ENCODE data around the gene ANO9. TPM values are rescaled to one million over a fixed set of nuclear protein-coding genes. Genes with fewer than 3 reads are reported as not detected.

Gene ANO9
- total RNA-seq, 1 donor from 2014 or later, result not detected

DNA sequence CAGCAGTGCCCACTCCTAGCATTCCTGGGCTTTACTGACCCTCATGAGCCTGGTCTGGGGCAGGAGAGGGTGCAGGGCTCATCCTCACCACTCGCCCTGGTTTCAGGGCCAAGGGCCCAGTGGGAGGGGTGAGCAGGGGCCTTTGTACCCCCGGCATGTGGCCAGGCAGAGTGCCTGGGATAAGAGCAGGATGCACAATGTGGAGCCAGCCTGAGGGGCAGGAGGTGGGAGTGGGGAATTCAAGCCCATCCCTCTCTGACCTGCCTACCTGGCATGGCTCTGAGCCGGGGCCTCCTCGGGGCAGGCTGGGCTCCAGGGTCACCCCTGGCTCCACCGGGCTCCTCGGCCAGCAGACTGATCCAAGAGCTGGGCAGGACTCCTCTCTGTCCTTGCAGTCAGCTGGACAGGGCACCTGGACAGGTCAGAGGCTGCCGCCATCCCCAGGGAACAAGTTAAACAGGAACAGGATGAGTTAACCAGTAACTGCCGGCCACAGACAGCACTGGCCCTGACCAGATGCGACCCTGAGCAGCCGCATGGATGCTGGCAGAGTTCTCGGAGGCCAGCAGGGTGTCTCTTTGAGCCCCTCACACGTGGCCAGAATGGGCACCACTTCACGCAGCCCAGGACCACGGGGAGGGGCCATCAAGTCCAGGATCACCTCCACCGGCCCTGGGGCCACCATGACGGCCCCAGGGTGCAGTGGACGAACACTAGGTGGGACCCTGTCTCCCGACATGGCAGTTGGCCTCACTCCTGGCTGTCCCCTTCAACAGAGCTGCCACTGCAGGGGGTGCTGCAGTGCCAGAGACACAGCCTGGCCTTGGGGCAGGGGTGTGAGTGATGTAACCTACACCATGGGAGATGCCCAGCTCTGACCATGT is 32.0 kb downstream of the ANO9 start:
- Histone ChIP-seq H3K4me1 (ENCODE audit: control insufficient read depth in 3 of 3, insufficient read depth in 3 of 3, low read length in 3 of 3) (peaks cover 4 to 21% (median 6%) of the 10 kb centered on the region in 3 donors), H3K36me3 (ENCODE audit: control insufficient read depth in 3 of 3, insufficient read depth in 3 of 3, low read length in 3 of 3) (no peaks in the 10 kb centered on the region), H3K27me3 (ENCODE audit: control insufficient read depth in 3 of 3, insufficient read depth in 3 of 3, low read length in 3 of 3) (peaks cover 15 to 37% (median 26%) of the 10 kb centered on the region in 3 donors), H3K4me3 (ENCODE audit: low read length in 3 of 3) (no peak overlapping the region), H3K27ac (ENCODE audit: low read depth, low read length) (no peak overlapping the region), H3K9ac (ENCODE audit: low read depth in 1 of 3, low read length in 3 of 3) (no peak overlapping the region), H3K9me3 (ENCODE audit: control insufficient read depth in 3 of 3, low read length in 3 of 3) (no peaks in the 10 kb centered on the region)

DNA sequence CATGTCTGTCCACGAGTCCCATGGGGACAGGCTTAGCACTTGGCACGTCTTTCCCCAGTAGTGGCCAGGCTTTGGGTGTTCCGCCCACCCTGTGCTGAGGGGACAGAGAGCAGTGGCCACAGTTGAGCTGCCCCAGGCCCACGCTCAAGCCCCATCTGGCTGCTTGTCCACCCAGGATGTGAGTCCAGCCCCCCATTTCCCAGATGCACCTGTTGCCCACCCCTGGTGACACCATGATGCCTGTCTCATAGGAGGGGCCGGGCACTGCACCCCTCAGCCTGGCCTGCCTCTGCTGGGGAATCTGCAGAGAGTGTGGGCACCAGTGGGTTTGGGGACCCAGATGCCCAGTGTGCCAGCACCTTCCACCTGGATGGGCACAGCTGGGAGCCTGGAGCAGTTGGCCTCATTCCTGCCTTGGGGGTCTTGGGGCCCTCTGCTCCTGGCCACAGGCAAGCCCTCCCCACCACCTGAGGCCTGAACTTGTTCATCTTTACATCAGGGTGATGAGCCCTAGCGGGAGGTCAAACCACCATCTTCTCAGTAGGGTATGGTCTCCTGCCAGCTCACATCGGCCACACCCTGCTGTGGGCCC is 32.7 kb downstream of the ANO9 start:
- peaks cover 8 to 31% (median 21%) of the 10 kb centered on the region in 3 donors for H3K27me3 ChIP-seq (ENCODE audit: control insufficient read depth in 3 of 3, insufficient read depth in 3 of 3, low read length in 3 of 3)
- no peaks in the 10 kb centered on the region for H3K36me3 ChIP-seq (ENCODE audit: control insufficient read depth in 3 of 3, insufficient read depth in 3 of 3, low read length in 3 of 3)
- no peak overlapping the region for H3K4me3 ChIP-seq (ENCODE audit: low read length in 3 of 3)
- no peaks in the 10 kb centered on the region for H3K9me3 ChIP-seq (ENCODE audit: control insufficient read depth in 3 of 3, low read length in 3 of 3)
- H3K9ac ChIP-seq (ENCODE audit: low read depth in 1 of 3, low read length in 3 of 3), result no peak overlapping the region
- H3K4me1 ChIP-seq (ENCODE audit: control insufficient read depth in 3 of 3, insufficient read depth in 3 of 3, low read length in 3 of 3), result peaks cover 4 to 17% (median 6%) of the 10 kb centered on the region in 3 donors
- no peak overlapping the region for H3K27ac ChIP-seq (ENCODE audit: low read depth, low read length)

DNA sequence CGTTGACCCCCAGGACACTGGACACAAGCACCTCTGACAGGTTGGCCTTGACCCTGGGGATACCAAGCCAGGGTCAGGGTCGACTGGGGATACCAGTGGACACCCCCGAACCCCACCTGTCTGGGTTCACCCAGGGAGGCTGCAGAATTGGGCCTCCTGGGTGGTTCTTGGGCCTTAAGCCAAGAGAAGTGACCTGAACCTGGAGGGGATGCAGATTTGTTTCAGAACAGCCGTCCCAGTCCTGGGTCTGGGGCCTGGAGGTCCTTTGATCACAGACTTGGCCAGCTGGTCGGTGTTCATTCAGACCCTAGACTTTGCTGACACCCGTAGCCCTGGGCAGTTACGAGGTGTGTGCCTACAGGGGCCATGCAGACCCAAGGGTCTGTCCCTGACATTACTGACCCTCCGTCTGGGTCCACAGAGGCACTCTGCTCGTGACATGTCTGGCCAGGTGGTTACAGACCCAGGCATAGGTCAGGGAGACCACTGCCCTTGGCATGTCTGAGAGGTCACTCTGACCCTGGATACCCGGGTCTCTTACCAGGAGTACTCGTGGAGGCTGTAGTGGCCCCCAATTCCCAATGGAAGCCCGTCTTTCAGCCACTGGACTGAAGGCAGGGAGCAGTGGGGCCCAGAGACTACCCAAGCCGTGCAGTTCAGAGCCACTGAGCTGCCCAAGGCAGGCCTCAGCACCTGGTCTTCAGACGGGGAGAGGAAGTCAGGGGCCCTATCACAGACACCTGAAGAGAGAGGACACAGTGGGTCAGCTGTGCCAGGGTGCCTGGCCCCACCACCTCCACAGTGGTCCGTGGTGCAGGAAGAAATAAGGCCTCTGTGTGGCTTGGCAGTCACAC is 33.4 kb downstream of the ANO9 start:
- no peak overlapping the region for H3K9ac ChIP-seq (ENCODE audit: low read depth in 1 of 3, low read length in 3 of 3)
- H3K27ac ChIP-seq (ENCODE audit: low read depth, low read length), result no peak overlapping the region
- H3K9me3 ChIP-seq (ENCODE audit: control insufficient read depth in 3 of 3, low read length in 3 of 3), result no peaks in the 10 kb centered on the region
- no peaks in the 10 kb centered on the region for H3K36me3 ChIP-seq (ENCODE audit: control insufficient read depth in 3 of 3, insufficient read depth in 3 of 3, low read length in 3 of 3)
- H3K4me3 ChIP-seq (ENCODE audit: low read length in 3 of 3), result no peak overlapping the region
- H3K27me3 ChIP-seq (ENCODE audit: control insufficient read depth in 3 of 3, insufficient read depth in 3 of 3, low read length in 3 of 3), result peaks cover 7 to 31% (median 21%) of the 10 kb centered on the region in 3 donors
- H3K4me1 ChIP-seq (ENCODE audit: control insufficient read depth in 3 of 3, insufficient read depth in 3 of 3, low read length in 3 of 3), result peaks cover 3 to 17% (median 6%) of the 10 kb centered on the region in 3 donors

DNA sequence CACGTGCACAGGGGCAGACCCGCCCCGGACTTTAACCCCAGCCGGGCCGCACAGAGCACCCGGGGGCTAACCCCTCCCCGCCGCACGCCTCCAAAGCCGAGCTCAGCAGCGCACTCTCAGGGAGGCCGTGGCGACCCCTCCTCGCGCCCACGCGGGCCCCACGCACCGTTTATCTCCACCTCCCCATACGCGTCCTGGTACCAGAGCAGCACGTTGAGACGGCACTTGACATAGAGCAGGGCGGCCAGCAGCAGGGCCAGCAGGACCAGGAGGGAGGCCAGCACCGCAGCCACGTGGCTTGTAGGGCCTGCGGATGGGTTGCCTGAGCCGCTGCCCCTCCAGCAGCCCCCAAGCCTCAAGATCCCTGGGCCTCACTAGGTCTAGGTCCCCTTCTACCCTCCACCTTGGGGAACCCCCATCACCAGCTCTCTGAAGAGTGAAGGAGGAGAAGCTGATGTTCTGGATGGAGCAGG is 34.1 kb downstream of the ANO9 start:
- peaks cover 7 to 31% (median 21%) of the 10 kb centered on the region in 3 donors for H3K27me3 ChIP-seq (ENCODE audit: control insufficient read depth in 3 of 3, insufficient read depth in 3 of 3, low read length in 3 of 3)
- H3K36me3 ChIP-seq (ENCODE audit: control insufficient read depth in 3 of 3, insufficient read depth in 3 of 3, low read length in 3 of 3), result no peaks in the 10 kb centered on the region
- peak overlapping the region in 1 of 3 donors; percentile 49 for H3K4me3 ChIP-seq (ENCODE audit: low read length in 3 of 3)
- peaks cover 0 to 13% (median 6%) of the 10 kb centered on the region in 3 donors for H3K4me1 ChIP-seq (ENCODE audit: control insufficient read depth in 3 of 3, insufficient read depth in 3 of 3, low read length in 3 of 3)
- H3K27ac ChIP-seq (ENCODE audit: low read depth, low read length), result no peak overlapping the region
- no peaks in the 10 kb centered on the region for H3K9me3 ChIP-seq (ENCODE audit: control insufficient read depth in 3 of 3, low read length in 3 of 3)
- H3K9ac ChIP-seq (ENCODE audit: low read depth in 1 of 3, low read length in 3 of 3), result no peak overlapping the region

DNA sequence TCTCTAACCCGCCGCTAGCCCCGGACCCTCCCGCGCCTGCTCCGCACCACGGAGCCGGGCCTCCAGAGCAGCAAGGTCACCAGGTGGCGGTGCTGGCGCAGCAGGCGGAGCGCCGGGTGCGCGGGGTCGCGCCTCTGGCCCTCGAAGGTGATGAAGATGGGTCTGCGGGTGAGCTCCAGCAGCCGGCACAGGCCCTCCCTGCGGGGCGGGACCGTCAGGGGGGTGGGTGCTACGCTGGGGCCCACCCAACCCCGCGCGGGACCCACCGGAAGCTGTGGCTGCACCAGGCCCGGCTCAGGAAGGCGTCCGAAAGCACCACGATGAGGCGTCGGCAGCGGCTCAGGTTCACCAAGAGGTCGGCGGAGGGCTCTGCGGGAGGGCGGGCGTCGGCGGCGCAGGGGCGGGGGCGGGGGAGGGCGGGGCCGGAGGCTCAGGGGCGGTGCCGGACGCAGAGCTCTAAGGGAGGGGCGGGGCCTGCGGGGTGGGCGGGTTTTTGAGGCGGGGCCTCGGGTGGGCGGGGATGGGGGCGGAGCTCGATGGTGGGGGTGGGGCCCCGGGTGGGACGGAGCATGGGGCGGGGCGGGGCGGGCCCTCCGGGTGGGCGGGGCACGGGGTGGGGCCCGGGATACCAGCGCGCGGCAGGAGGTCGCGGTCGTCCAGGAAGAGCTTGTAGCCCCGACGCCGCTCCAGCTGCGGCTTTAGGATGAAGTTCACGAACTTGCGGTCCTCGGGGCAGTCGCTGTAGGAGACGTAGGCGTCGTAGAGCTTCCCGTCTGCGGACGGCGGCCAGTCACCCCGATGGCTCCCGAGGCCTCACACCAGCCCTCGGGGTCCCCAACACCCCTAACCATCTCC is 34.8 kb downstream of the ANO9 start:
- Histone ChIP-seq H3K4me1 (ENCODE audit: control insufficient read depth in 3 of 3, insufficient read depth in 3 of 3, low read length in 3 of 3) (peaks cover 0 to 13% (median 6%) of the 10 kb centered on the region in 3 donors), H3K4me3 (ENCODE audit: low read length in 3 of 3) (peak overlapping the region; percentile 43 to 73 (median 63)), H3K9ac (ENCODE audit: low read depth in 1 of 3, low read length in 3 of 3) (peak overlapping the region in 2 of 3 donors; percentile 38 to 68), H3K36me3 (ENCODE audit: control insufficient read depth in 3 of 3, insufficient read depth in 3 of 3, low read length in 3 of 3) (no peaks in the 10 kb centered on the region), H3K27me3 (ENCODE audit: control insufficient read depth in 3 of 3, insufficient read depth in 3 of 3, low read length in 3 of 3) (peaks cover 7 to 31% (median 21%) of the 10 kb centered on the region in 3 donors), H3K27ac (ENCODE audit: low read depth, low read length) (no peak overlapping the region), H3K9me3 (ENCODE audit: control insufficient read depth in 3 of 3, low read length in 3 of 3) (no peaks in the 10 kb centered on the region)

DNA sequence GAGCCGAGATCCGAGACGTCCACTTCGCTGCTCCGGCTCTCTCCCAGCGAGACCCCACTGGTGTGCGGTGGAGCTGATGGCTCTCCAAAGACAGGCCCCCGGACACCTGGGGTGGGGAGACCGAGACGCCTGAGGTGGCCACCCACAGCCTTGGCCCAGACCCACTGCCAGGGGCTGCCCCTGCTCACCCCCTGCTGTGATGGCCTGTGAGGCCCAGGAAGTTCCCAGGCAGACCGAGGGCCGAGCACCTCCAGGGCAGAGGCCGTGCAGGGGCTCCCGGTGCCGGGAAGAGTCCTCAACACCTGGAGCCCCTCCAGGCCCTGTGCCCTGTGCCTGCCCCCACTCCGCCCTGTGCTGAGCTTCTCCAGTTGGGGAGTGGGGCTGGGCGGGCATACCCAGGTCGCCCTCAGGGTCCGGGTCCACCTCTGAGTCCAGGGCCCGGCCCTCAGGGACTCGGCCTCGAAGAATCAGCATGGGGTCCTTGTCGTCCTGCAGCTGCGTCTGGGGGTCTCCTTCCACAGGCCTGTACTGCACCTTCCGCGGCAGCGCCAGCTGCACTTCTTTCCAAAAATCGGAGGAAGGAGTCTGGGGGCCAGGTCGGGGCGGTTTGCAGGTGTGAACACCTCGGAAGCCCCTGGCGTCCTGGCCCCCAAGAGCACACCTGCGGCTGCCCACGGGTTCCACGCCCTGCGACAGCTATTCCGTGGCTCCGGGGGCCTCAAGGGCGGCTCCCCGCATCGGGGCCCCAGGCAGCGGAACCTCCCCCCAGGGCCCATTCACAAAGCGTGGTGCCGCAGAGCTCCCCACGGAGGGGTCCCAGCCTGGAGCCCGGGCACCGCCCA is 35.6 kb downstream of the ANO9 start:
- H3K9me3 ChIP-seq (ENCODE audit: control insufficient read depth in 3 of 3, low read length in 3 of 3), result no peaks in the 10 kb centered on the region

DNA sequence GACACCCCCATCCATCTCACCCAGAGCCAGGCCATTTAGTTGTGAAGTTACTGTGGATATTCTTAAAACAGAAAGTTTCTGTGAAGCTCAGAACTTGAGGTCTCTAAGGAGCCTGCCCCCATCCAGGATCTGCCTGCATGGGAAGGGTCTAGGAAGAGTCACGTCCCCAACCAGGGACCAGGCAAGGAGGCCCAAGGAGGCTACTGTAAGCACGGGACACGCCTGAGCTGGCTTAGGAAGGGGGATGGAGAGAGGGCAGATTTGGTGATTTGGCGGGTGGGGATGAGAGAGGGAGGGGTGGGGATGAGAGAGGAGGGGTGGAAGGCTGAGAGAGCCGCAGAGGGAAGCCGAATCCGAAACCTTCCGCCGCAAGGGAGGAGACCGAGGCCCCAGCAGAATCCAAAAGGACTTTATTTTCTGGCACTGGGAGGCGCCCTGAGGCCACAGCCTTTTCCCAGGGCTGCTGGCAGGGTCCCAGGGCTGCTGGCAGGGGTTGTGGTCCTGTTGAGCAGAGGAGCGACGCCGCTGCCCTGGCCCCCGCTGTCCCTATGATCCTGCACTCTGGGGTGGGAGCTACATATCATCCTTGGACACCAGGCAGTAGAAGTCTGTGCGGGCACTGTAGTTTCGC is 36.4 kb downstream of the ANO9 start:
- peaks cover 0 to 13% (median 6%) of the 10 kb centered on the region in 3 donors for H3K4me1 ChIP-seq (ENCODE audit: control insufficient read depth in 3 of 3, insufficient read depth in 3 of 3, low read length in 3 of 3)
- no peak overlapping the region for H3K4me3 ChIP-seq (ENCODE audit: low read length in 3 of 3)
- no peak overlapping the region for H3K27ac ChIP-seq (ENCODE audit: low read depth, low read length)
- no peaks in the 10 kb centered on the region for H3K9me3 ChIP-seq (ENCODE audit: control insufficient read depth in 3 of 3, low read length in 3 of 3)
- no peaks in the 10 kb centered on the region for H3K36me3 ChIP-seq (ENCODE audit: control insufficient read depth in 3 of 3, insufficient read depth in 3 of 3, low read length in 3 of 3)
- H3K27me3 ChIP-seq (ENCODE audit: control insufficient read depth in 3 of 3, insufficient read depth in 3 of 3, low read length in 3 of 3), result peaks cover 7 to 31% (median 21%) of the 10 kb centered on the region in 3 donors
- H3K9ac ChIP-seq (ENCODE audit: low read depth in 1 of 3, low read length in 3 of 3), result no peak overlapping the region

More for the DNA sequence above, 35.6 kb downstream of the ANO9 start:
- no peaks in the 10 kb centered on the region for H3K36me3 ChIP-seq (ENCODE audit: control insufficient read depth in 3 of 3, insufficient read depth in 3 of 3, low read length in 3 of 3)
- H3K4me1 ChIP-seq (ENCODE audit: control insufficient read depth in 3 of 3, insufficient read depth in 3 of 3, low read length in 3 of 3), result peaks cover 0 to 13% (median 6%) of the 10 kb centered on the region in 3 donors
- H3K27ac ChIP-seq (ENCODE audit: low read depth, low read length), result no peak overlapping the region
- peaks cover 7 to 31% (median 21%) of the 10 kb centered on the region in 3 donors for H3K27me3 ChIP-seq (ENCODE audit: control insufficient read depth in 3 of 3, insufficient read depth in 3 of 3, low read length in 3 of 3)
- peak overlapping the region; percentile 43 to 73 (median 63) for H3K4me3 ChIP-seq (ENCODE audit: low read length in 3 of 3)
- H3K9ac ChIP-seq (ENCODE audit: low read depth in 1 of 3, low read length in 3 of 3), result peak overlapping the region in 2 of 3 donors; percentile 38 to 68

DNA sequence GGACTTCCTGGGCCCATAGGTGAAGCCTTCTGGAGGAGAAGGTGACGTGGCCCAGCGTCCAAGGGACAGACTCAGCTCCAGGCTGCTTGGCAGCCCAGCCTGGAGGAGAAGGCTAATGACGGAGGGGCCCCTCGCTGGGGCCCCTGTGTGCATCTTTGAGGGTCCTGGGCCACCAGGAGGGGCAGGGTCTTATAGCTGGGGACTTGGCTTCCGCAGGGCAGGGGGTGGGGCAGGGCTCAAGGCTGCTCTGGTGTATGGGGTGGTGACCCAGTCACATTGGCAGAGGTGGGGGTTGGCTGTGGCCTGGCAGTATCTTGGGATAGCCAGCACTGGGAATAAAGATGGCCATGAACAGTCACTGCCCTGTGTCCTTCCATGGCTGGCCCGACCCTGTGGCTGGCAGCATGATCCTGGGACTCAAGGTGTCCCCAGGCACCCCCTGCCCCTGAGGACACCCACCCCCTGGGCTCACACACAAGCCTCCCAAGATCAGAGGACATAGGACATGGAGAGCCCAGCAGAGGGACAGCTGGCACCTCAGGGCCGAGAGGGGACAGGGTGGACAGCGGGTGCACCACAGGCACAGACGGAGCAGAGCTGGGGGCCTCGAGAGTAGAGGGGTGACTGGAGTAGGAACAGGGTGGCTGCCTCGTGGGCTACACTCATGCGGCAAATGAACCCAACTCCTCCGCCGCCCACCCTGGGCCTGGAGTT is 37.1 kb downstream of the ANO9 start:
- Histone ChIP-seq H3K27me3 (ENCODE audit: control insufficient read depth in 3 of 3, insufficient read depth in 3 of 3, low read length in 3 of 3) (peaks cover 7 to 24% (median 17%) of the 10 kb centered on the region in 3 donors), H3K36me3 (ENCODE audit: control insufficient read depth in 3 of 3, insufficient read depth in 3 of 3, low read length in 3 of 3) (no peaks in the 10 kb centered on the region), H3K4me3 (ENCODE audit: low read length in 3 of 3) (no peak overlapping the region), H3K27ac (ENCODE audit: low read depth, low read length) (no peak overlapping the region), H3K9ac (ENCODE audit: low read depth in 1 of 3, low read length in 3 of 3) (no peak overlapping the region), H3K4me1 (ENCODE audit: control insufficient read depth in 3 of 3, insufficient read depth in 3 of 3, low read length in 3 of 3) (peaks cover 0 to 13% (median 6%) of the 10 kb centered on the region in 3 donors), H3K9me3 (ENCODE audit: control insufficient read depth in 3 of 3, low read length in 3 of 3) (no peaks in the 10 kb centered on the region)

Measured in skeletal muscle tissue (tissue), 4 donors.